ENCODE data around the gene DHX34.
"Not testable (repeated sequence)": the region's sequence is repeated elsewhere in the genome, so short reads cannot be mapped to it uniquely, and the experiment has no call there.

DHX34 gene

GRCh38 chr19:47348819-47349795 is at the start of gene DHX34:
Gene DHX34 (plus strand): TSS chr19:47349315. CDS start chr19:47353031, 3,716 bp downstream.
- peak within 1 kb of the TSS; percentile 88 for H3K4me3 ChIP-seq (ENCODE audit: low read length)
- H3K9me3 ChIP-seq (ENCODE audit: control insufficient read depth, low read depth, low read length): no peaks in the 10 kb centered on the region
- H3K9ac ChIP-seq (ENCODE audit: low read length): peak within 1 kb of the TSS; percentile 81
- peak within 1 kb of the TSS; percentile 22 for H3K27ac ChIP-seq (ENCODE audit: low read length)
- H3K27me3 ChIP-seq (ENCODE audit: control insufficient read depth, insufficient read depth, low read length): peaks cover 7% of the 10 kb centered on the region
- H3K4me1 ChIP-seq (ENCODE audit: control insufficient read depth, low read depth, low read length): peaks cover 9% of the 10 kb centered on the region
- peaks cover 14% of the 10 kb centered on the region for H3K36me3 ChIP-seq (ENCODE audit: control insufficient read depth, low read depth, low read length)

- not testable (repeated sequence) for H3K9me3 ChIP-seq (ENCODE audit: control insufficient read depth, low read depth, low read length); H3K27me3 ChIP-seq (ENCODE audit: control insufficient read depth, insufficient read depth, low read length); H3K4me1 ChIP-seq (ENCODE audit: control insufficient read depth, low read depth, low read length); H3K36me3 ChIP-seq (ENCODE audit: control insufficient read depth, low read depth, low read length); H3K27ac ChIP-seq (ENCODE audit: low read length); H3K4me3 ChIP-seq (ENCODE audit: low read length); H3K9ac ChIP-seq (ENCODE audit: low read length)
Measured at GRCh38 chr19:47300867-47301266, 48.2 kb upstream of the DHX34 start.

GRCh38 chr19:47302249-47302648 is 46.9 kb upstream of the DHX34 start:
- Histone ChIP-seq H3K9me3 (ENCODE audit: control insufficient read depth, low read depth, low read length) (no peaks in the 10 kb centered on the region), H3K4me3 (ENCODE audit: low read length) (no peak overlapping the region), H3K4me1 (ENCODE audit: control insufficient read depth, low read depth, low read length) (no peaks in the 10 kb centered on the region), H3K27ac (ENCODE audit: low read length) (no peak overlapping the region), H3K36me3 (ENCODE audit: control insufficient read depth, low read depth, low read length) (no peaks in the 10 kb centered on the region), H3K9ac (ENCODE audit: low read length) (no peak overlapping the region), H3K27me3 (ENCODE audit: control insufficient read depth, insufficient read depth, low read length) (no peaks in the 10 kb centered on the region)

GRCh38 chr19:47303966-47304365 is 45.1 kb upstream of the DHX34 start:
- Histone ChIP-seq H3K4me1 (ENCODE audit: control insufficient read depth, low read depth, low read length) (no peaks in the 10 kb centered on the region), H3K27me3 (ENCODE audit: control insufficient read depth, insufficient read depth, low read length) (no peaks in the 10 kb centered on the region), H3K4me3 (ENCODE audit: low read length) (no peak overlapping the region), H3K9ac (ENCODE audit: low read length) (no peak overlapping the region), H3K9me3 (ENCODE audit: control insufficient read depth, low read depth, low read length) (no peaks in the 10 kb centered on the region), H3K27ac (ENCODE audit: low read length) (no peak overlapping the region), H3K36me3 (ENCODE audit: control insufficient read depth, low read depth, low read length) (no peaks in the 10 kb centered on the region)

GRCh38 chr19:47305309-47305751 is 43.8 kb upstream of the DHX34 start:
- H3K27ac ChIP-seq (ENCODE audit: low read length): no peak overlapping the region
- H3K9me3 ChIP-seq (ENCODE audit: control insufficient read depth, low read depth, low read length): no peaks in the 10 kb centered on the region
- H3K4me3 ChIP-seq (ENCODE audit: low read length): no peak overlapping the region
- no peaks in the 10 kb centered on the region for H3K4me1 ChIP-seq (ENCODE audit: control insufficient read depth, low read depth, low read length)
- no peaks in the 10 kb centered on the region for H3K36me3 ChIP-seq (ENCODE audit: control insufficient read depth, low read depth, low read length)
- no peaks in the 10 kb centered on the region for H3K27me3 ChIP-seq (ENCODE audit: control insufficient read depth, insufficient read depth, low read length)
- H3K9ac ChIP-seq (ENCODE audit: low read length): no peak overlapping the region

GRCh38 chr19:47306303-47306702 is 42.8 kb upstream of the DHX34 start:
- Histone ChIP-seq H3K27me3 (ENCODE audit: control insufficient read depth, insufficient read depth, low read length) (no peaks in the 10 kb centered on the region), H3K9me3 (ENCODE audit: control insufficient read depth, low read depth, low read length) (no peaks in the 10 kb centered on the region), H3K9ac (ENCODE audit: low read length) (no peak overlapping the region), H3K4me1 (ENCODE audit: control insufficient read depth, low read depth, low read length) (no peaks in the 10 kb centered on the region), H3K36me3 (ENCODE audit: control insufficient read depth, low read depth, low read length) (no peaks in the 10 kb centered on the region), H3K4me3 (ENCODE audit: low read length) (no peak overlapping the region), H3K27ac (ENCODE audit: low read length) (no peak overlapping the region)

- no peak overlapping the region for H3K4me3 ChIP-seq (ENCODE audit: low read length)
- H3K9me3 ChIP-seq (ENCODE audit: control insufficient read depth, low read depth, low read length): no peaks in the 10 kb centered on the region
- H3K9ac ChIP-seq (ENCODE audit: low read length): no peak overlapping the region
- H3K4me1 ChIP-seq (ENCODE audit: control insufficient read depth, low read depth, low read length): no peaks in the 10 kb centered on the region
- no peak overlapping the region for H3K27ac ChIP-seq (ENCODE audit: low read length)
- H3K36me3 ChIP-seq (ENCODE audit: control insufficient read depth, low read depth, low read length): no peaks in the 10 kb centered on the region
- no peaks in the 10 kb centered on the region for H3K27me3 ChIP-seq (ENCODE audit: control insufficient read depth, insufficient read depth, low read length)
Measured at GRCh38 chr19:47309038-47309437, 40.1 kb upstream of the DHX34 start.

GRCh38 chr19:47309608-47310007 is 39.5 kb upstream of the DHX34 start, which contains the start of gene C5AR1:
Gene C5AR1 (plus strand): TSS chr19:47309861. CDS start chr19:47309896, 35 bp downstream.
- H3K27ac ChIP-seq (ENCODE audit: low read length): no peak within 1 kb of the TSS
- H3K9me3 ChIP-seq (ENCODE audit: control insufficient read depth, low read depth, low read length): no peaks in the 10 kb centered on the region
- H3K4me1 ChIP-seq (ENCODE audit: control insufficient read depth, low read depth, low read length): no peaks in the 10 kb centered on the region
- H3K4me3 ChIP-seq (ENCODE audit: low read length): no peak within 1 kb of the TSS
- no peaks in the 10 kb centered on the region for H3K36me3 ChIP-seq (ENCODE audit: control insufficient read depth, low read depth, low read length)
- no peak within 1 kb of the TSS for H3K9ac ChIP-seq (ENCODE audit: low read length)
- H3K27me3 ChIP-seq (ENCODE audit: control insufficient read depth, insufficient read depth, low read length): no peaks in the 10 kb centered on the region

GRCh38 chr19:47310323-47310722 is 38.8 kb upstream of the DHX34 start:
- H3K9ac ChIP-seq (ENCODE audit: low read length): no peak overlapping the region
- H3K27me3 ChIP-seq (ENCODE audit: control insufficient read depth, insufficient read depth, low read length): no peaks in the 10 kb centered on the region
- no peak overlapping the region for H3K27ac ChIP-seq (ENCODE audit: low read length)
- no peak overlapping the region for H3K4me3 ChIP-seq (ENCODE audit: low read length)
- no peaks in the 10 kb centered on the region for H3K36me3 ChIP-seq (ENCODE audit: control insufficient read depth, low read depth, low read length)
- no peaks in the 10 kb centered on the region for H3K9me3 ChIP-seq (ENCODE audit: control insufficient read depth, low read depth, low read length)
- no peaks in the 10 kb centered on the region for H3K4me1 ChIP-seq (ENCODE audit: control insufficient read depth, low read depth, low read length)

- no peak overlapping the region for H3K4me3 ChIP-seq (ENCODE audit: low read length)
- no peak overlapping the region for H3K27ac ChIP-seq (ENCODE audit: low read length)
- no peaks in the 10 kb centered on the region for H3K9me3 ChIP-seq (ENCODE audit: control insufficient read depth, low read depth, low read length)
- no peaks in the 10 kb centered on the region for H3K27me3 ChIP-seq (ENCODE audit: control insufficient read depth, insufficient read depth, low read length)
- H3K4me1 ChIP-seq (ENCODE audit: control insufficient read depth, low read depth, low read length): no peaks in the 10 kb centered on the region
- H3K9ac ChIP-seq (ENCODE audit: low read length): no peak overlapping the region
- no peaks in the 10 kb centered on the region for H3K36me3 ChIP-seq (ENCODE audit: control insufficient read depth, low read depth, low read length)
Measured at GRCh38 chr19:47310819-47311218, 38.3 kb upstream of the DHX34 start.

GRCh38 chr19:47312366-47313006 is 36.6 kb upstream of the DHX34 start:
- Histone ChIP-seq H3K9ac (ENCODE audit: low read length) (no peak overlapping the region), H3K4me1 (ENCODE audit: control insufficient read depth, low read depth, low read length) (no peaks in the 10 kb centered on the region), H3K9me3 (ENCODE audit: control insufficient read depth, low read depth, low read length) (no peaks in the 10 kb centered on the region), H3K4me3 (ENCODE audit: low read length) (no peak overlapping the region), H3K36me3 (ENCODE audit: control insufficient read depth, low read depth, low read length) (no peaks in the 10 kb centered on the region), H3K27ac (ENCODE audit: low read length) (no peak overlapping the region), H3K27me3 (ENCODE audit: control insufficient read depth, insufficient read depth, low read length) (no peaks in the 10 kb centered on the region)

Measured in iPS-18a (cell line).